ENCODE data around the gene IGSF5.
"Not testable (repeated sequence)": the region's sequence is repeated elsewhere in the genome, so short reads cannot be mapped to it uniquely, and the experiment has no call there.

Gene IGSF5

GRCh38 chr21:39738566-39738965 lies 6.4 kb upstream of the IGSF5 start:
- H3K27ac ChIP-seq: no peak overlapping the region
- TF ChIP-seq CTCF (IDR thresholded peaks at IDR 0.05): no peak
- no peak for TF ChIP-seq ZFX (IDR thresholded peaks at IDR 0.05; ENCODE audit: borderline replicate concordance)

GRCh38 chr21:39739531-39739930 lies 5.5 kb upstream of the IGSF5 start:
- not testable (repeated sequence) for H3K27ac ChIP-seq

GRCh38 chr21:39742561-39742960 lies 2.4 kb upstream of the IGSF5 start:
- H3K27ac ChIP-seq: peak overlapping the region; percentile 33; the same call in 1 of the 2 replicates

GRCh38 chr21:39745332-39745731 lies 349 bp downstream of the IGSF5 start:
- H3K27ac ChIP-seq: not testable (repeated sequence)

- no peak overlapping the region for H3K27ac ChIP-seq
- TF ChIP-seq ZFX (IDR thresholded peaks at IDR 0.05; ENCODE audit: borderline replicate concordance): no peak
- no peak for TF ChIP-seq CTCF (IDR thresholded peaks at IDR 0.05)
These were observed 5.7 kb downstream of the IGSF5 start for GRCh38 chr21:39750670-39751069.

GRCh38 chr21:39754811-39755210 lies 9.8 kb downstream of the IGSF5 start:
- TF ChIP-seq CTCF (IDR thresholded peaks at IDR 0.05) (no peak), ZFX (IDR thresholded peaks at IDR 0.05; ENCODE audit: borderline replicate concordance) (no peak)
- no peak overlapping the region for H3K27ac ChIP-seq

GRCh38 chr21:39756285-39756684 lies 11.3 kb downstream of the IGSF5 start:
- H3K27ac ChIP-seq: no peak overlapping the region
- no peak for TF ChIP-seq ZFX (IDR thresholded peaks at IDR 0.05; ENCODE audit: borderline replicate concordance)

- TF ChIP-seq CTCF (IDR thresholded peaks at IDR 0.05) (no peak), ZFX (IDR thresholded peaks at IDR 0.05; ENCODE audit: borderline replicate concordance) (no peak)
- no peak overlapping the region for H3K27ac ChIP-seq
These were observed 18.4 kb downstream of the IGSF5 start for GRCh38 chr21:39763272-39763970.

GRCh38 chr21:39774227-39774626 lies 29.2 kb downstream of the IGSF5 start:
- H3K27ac ChIP-seq: no peak overlapping the region

More at GRCh38 chr21:39774227-39774626, 29.2 kb downstream of the IGSF5 start:
- TF ChIP-seq CTCF (IDR thresholded peaks at IDR 0.05) (no peak), ZFX (IDR thresholded peaks at IDR 0.05; ENCODE audit: borderline replicate concordance) (no peak)
